ENCODE measurements around the gene ZNF689.
"Not testable (repeated sequence)": the region's sequence is repeated elsewhere in the genome, so short reads cannot be mapped to it uniquely, and the experiment has no call there.

The ZNF689 gene

GRCh38 chr16:30633526-30633925, 23.3 kb upstream of the ZNF689 start:
- no peak for DNase-seq

- DNase-seq = not testable (repeated sequence)
Observed at GRCh38 chr16:30632454-30632853, 22.3 kb upstream of the ZNF689 start.

GRCh38 chr16:30628628-30629540, 18.7 kb upstream of the ZNF689 start:
- DNase-seq = peak; percentile 46 to 67

- DNase-seq = no peak
Observed at GRCh38 chr16:30626236-30626635, 16.0 kb upstream of the ZNF689 start.

- no peak for DNase-seq
Observed at GRCh38 chr16:30623536-30624283, 13.5 kb upstream of the ZNF689 start.

GRCh38 chr16:30622455-30623032, 12.4 kb upstream of the ZNF689 start:
- DNase-seq = no peak

GRCh38 chr16:30621765-30622164, 11.6 kb upstream of the ZNF689 start:
- DNase-seq = no peak

- DNase-seq = no peak
Observed at GRCh38 chr16:30620169-30620568, 10.0 kb upstream of the ZNF689 start.

- no peak for DNase-seq
Observed at GRCh38 chr16:30619638-30620037, 9.4 kb upstream of the ZNF689 start.

GRCh38 chr16:30619202-30619601, 9.0 kb upstream of the ZNF689 start:
- DNase-seq = no peak

GRCh38 chr16:30615358-30616091, 5.3 kb upstream of the ZNF689 start:
- DNase-seq = peak in 1 of 2 donors; percentile 6

- DNase-seq = no peak
Observed at GRCh38 chr16:30609002-30609925, 925 bp downstream of the ZNF689 start.

GRCh38 chr16:30606004-30606403, 4.2 kb downstream of the ZNF689 start:
- no peak for DNase-seq

GRCh38 chr16:30605158-30605557, 5.0 kb downstream of the ZNF689 start:
- no peak for DNase-seq

- no peak for DNase-seq
Observed at GRCh38 chr16:30604316-30604947, 5.8 kb downstream of the ZNF689 start.

GRCh38 chr16:30603945-30604315, 6.3 kb downstream of the ZNF689 start:
- no peak for DNase-seq

- DNase-seq = no peak
Observed at GRCh38 chr16:30602616-30603277, 7.4 kb downstream of the ZNF689 start.

GRCh38 chr16:30601966-30602365, 8.2 kb downstream of the ZNF689 start:
- DNase-seq = no peak

- DNase-seq = no peak
Observed at GRCh38 chr16:30600929-30601328, 9.3 kb downstream of the ZNF689 start.

- DNase-seq = no peak
Observed at GRCh38 chr16:30600215-30600614, 10.0 kb downstream of the ZNF689 start.

- DNase-seq = no peak
Observed at GRCh38 chr16:30592871-30593270, 17.3 kb downstream of the ZNF689 start.

Measured in bone marrow (tissue), 2 donors.